IMR-90 (cell line): ENCODE data around the gene PFKP. TPM values are rescaled to one million over a fixed set of nuclear protein-coding genes. Genes with fewer than 3 reads are reported as not detected.

ENCODE experiments used
- ATAC-seq: fragments of 200-7000 bp; cut with Tn5 transposase; 2 replicates; pipeline ENCODE4 v1.9.1; 2020; ENCODE audit warnings: low read depth, mild to moderate bottlenecking, moderate library complexity
- BruUV-seq: library from RNA; stranded (reverse); fragments of 400-500 nt; replicated peaks from 2 replicates; lab custom pipeline; 2021; lab: Mats Ljungman, UMichigan
- CTCF ChIA-PET: fragments of 300-600 bp; formaldehyde crosslinking; extraction: SDS; loops from one replicate; lab custom pipeline; 2021; ENCODE audit warnings: antibody characterized with exemption; lab: Yijun Ruan, JAX
- POLR2A ChIA-PET: fragments of 300-600 bp; sonication (Branson Sonifier 250); formaldehyde crosslinking; loops from one replicate; lab custom pipeline; 2022; ENCODE audit warnings: antibody characterized with exemption; ENCODE audit not compliant: unreplicated experiment; lab: Charles Lee
- DNase-seq: peaks from one replicate; pipeline ENCODE4 v3.0.0; 2013
- H2AFZ ChIP-seq: replicated peaks from 2 replicates; pipeline ENCODE3; 2013; ENCODE audit warnings: low read length, mild to moderate bottlenecking; ENCODE audit not compliant: poor library complexity
- H2AK5ac ChIP-seq: 2 replicates; pipeline ENCODE4 v1.6.1; 2013; ENCODE audit warnings: low read depth, low read length, inconsistent platforms
- H2AK9ac ChIP-seq: replicated peaks from 2 replicates; pipeline ENCODE3; 2013; ENCODE audit warnings: mild to moderate bottlenecking, low read depth, low read length, moderate library complexity; ENCODE audit not compliant: poor library complexity
- H2BK120ac ChIP-seq: 2 replicates; pipeline ENCODE4 v1.6.1; 2013; ENCODE audit warnings: low read depth, low read length, inconsistent platforms
- H2BK15ac ChIP-seq: 3 replicates; pipeline ENCODE4 v1.6.1; 2013; ENCODE audit warnings: low read depth, low read length, inconsistent platforms
- H2BK20ac ChIP-seq: 2 replicates; pipeline ENCODE4 v1.6.1; 2013; ENCODE audit warnings: low read depth, mild to moderate bottlenecking, inconsistent platforms, low read length, moderate library complexity
- H2BK5ac ChIP-seq: 2 replicates; pipeline ENCODE4 v1.6.1; 2013; ENCODE audit warnings: mild to moderate bottlenecking, low read depth, low read length, inconsistent platforms; ENCODE audit not compliant: poor library complexity, severe bottlenecking
- H3K14ac ChIP-seq: replicated peaks from 2 replicates; pipeline ENCODE4 v1.6.1; 2013; ENCODE audit warnings: low read depth, low read length, inconsistent platforms
- H3K18ac ChIP-seq: 2 replicates; pipeline ENCODE4 v1.6.1; 2013; ENCODE audit warnings: low read depth, low read length, control low read depth
- H3K23ac ChIP-seq: 2 replicates; pipeline ENCODE4 v1.6.1; 2013; ENCODE audit warnings: low read depth, low read length, inconsistent platforms
- H3K27ac ChIP-seq: 2 replicates; pipeline ENCODE4 v1.5.1; 2013; ENCODE audit warnings: mild to moderate bottlenecking, control low read depth, low read length; ENCODE audit not compliant: insufficient read depth
- H3K27me3 ChIP-seq: 2 replicates; pipeline ENCODE4 v1.6.1; 2013; ENCODE audit warnings: low read length; ENCODE audit not compliant: control insufficient read depth, insufficient read depth
- H3K36me3 ChIP-seq: 2 replicates; pipeline ENCODE4 v1.6.1; 2013; ENCODE audit warnings: low read length, mixed read lengths; ENCODE audit not compliant: control insufficient read depth, insufficient read depth
- H3K4ac ChIP-seq: 2 replicates; pipeline ENCODE4 v1.6.1; 2013; ENCODE audit warnings: low read depth, low read length, inconsistent platforms
- H3K4me1 ChIP-seq: 2 replicates; pipeline ENCODE4 v1.6.1; 2013; ENCODE audit warnings: low read length, mixed read lengths; ENCODE audit not compliant: control insufficient read depth, insufficient read depth
- H3K4me2 ChIP-seq: 2 replicates; pipeline ENCODE4 v1.6.1; 2013; ENCODE audit warnings: low read depth, mild to moderate bottlenecking, control low read depth, low read length, moderate library complexity
- H3K4me3 ChIP-seq: 2 replicates; pipeline ENCODE4 v1.5.1; 2013; ENCODE audit warnings: low read depth, mild to moderate bottlenecking, control low read depth, low read length, moderate library complexity; ENCODE audit not compliant: insufficient read depth
- H3K56ac ChIP-seq: 2 replicates; pipeline ENCODE4 v1.6.1; 2013; ENCODE audit warnings: low read length, inconsistent platforms; ENCODE audit not compliant: insufficient read depth; ENCODE audit errors: extremely low read depth
- H3K79me1 ChIP-seq, 2 experiments: 2 replicates each; pipeline ENCODE4 v1.6.1; 2013; ENCODE audit warnings: low read length in 2 of 2, inconsistent platforms in 1 of 2, low read depth in 1 of 2
- H3K9ac ChIP-seq: 2 replicates; pipeline ENCODE4 v1.6.1; 2013; ENCODE audit warnings: low read depth, low read length, control low read depth
- H3K9me1 ChIP-seq: 2 replicates; pipeline ENCODE4 v1.6.1; 2013; ENCODE audit warnings: low read length, inconsistent platforms; ENCODE audit not compliant: insufficient read depth
- H3K9me3 ChIP-seq: 2 replicates; pipeline ENCODE4 v1.6.1; 2013; ENCODE audit warnings: low read length; ENCODE audit not compliant: control insufficient read depth, insufficient read depth
- H4K20me1 ChIP-seq: 2 replicates; pipeline ENCODE4 v1.6.1; 2013; ENCODE audit warnings: low read length, inconsistent platforms; ENCODE audit not compliant: insufficient read depth
- H4K5ac ChIP-seq: 2 replicates; pipeline ENCODE4 v1.6.1; 2013; ENCODE audit warnings: mild to moderate bottlenecking, low read depth, low read length, control low read depth
- H4K8ac ChIP-seq, 2 experiments: 2 replicates each; pipeline ENCODE4 v1.6.1; 2013; ENCODE audit warnings: low read depth in 2 of 2, low read length in 2 of 2, control low read depth in 1 of 2, inconsistent platforms in 1 of 2
- H4K91ac ChIP-seq: 2 replicates; pipeline ENCODE4 v1.6.1; 2013; ENCODE audit warnings: low read depth, low read length, inconsistent platforms; ENCODE audit not compliant: insufficient read depth
- BHLHE40 ChIP-seq: fragments of 150-350 bp; IDR thresholded peaks from 2 replicates; pipeline ENCODE4 v1.6.1; 2016; ENCODE audit warnings: mild to moderate bottlenecking, low read depth, low read length
- CEBPB ChIP-seq: IDR thresholded peaks from 2 replicates; pipeline ENCODE4 v1.6.1; 2012; ENCODE audit warnings: low read depth, low read length, improper control_type of control experiment
- CHD1 ChIP-seq: IDR thresholded peaks from 2 replicates; pipeline ENCODE4 v1.6.1; 2012; ENCODE audit warnings: low read depth, low read length, improper control_type of control experiment
- FOS ChIP-seq: fragments of 150-350 bp; IDR thresholded peaks from 2 replicates; pipeline ENCODE4 v1.6.1; 2016; ENCODE audit warnings: low read depth, low read length
- MAFK ChIP-seq: IDR thresholded peaks from 2 replicates; pipeline ENCODE4 v1.6.1; 2012; ENCODE audit warnings: low read depth, low read length, improper control_type of control experiment
- MAZ ChIP-seq: IDR thresholded peaks from 2 replicates; pipeline ENCODE4 v1.6.1; 2012; ENCODE audit warnings: low read depth, mild to moderate bottlenecking, low read length, improper control_type of control experiment, moderate library complexity, borderline replicate concordance
- MXI1 ChIP-seq: IDR thresholded peaks from 2 replicates; pipeline ENCODE4 v1.6.1; 2012; ENCODE audit warnings: low read depth, mild to moderate bottlenecking, low read length, moderate library complexity, borderline replicate concordance
- NFE2L2 ChIP-seq: fragments of 150-350 bp; IDR thresholded peaks from 2 replicates; pipeline ENCODE4 v1.6.1; 2016; ENCODE audit warnings: low read depth, mild to moderate bottlenecking, low read length
- POLR2A ChIP-seq: IDR thresholded peaks from 2 replicates; pipeline ENCODE4 v1.6.1; 2012; ENCODE audit warnings: mild to moderate bottlenecking, low read depth, low read length
- RAD21 ChIP-seq: IDR thresholded peaks from 2 replicates; pipeline ENCODE4 v1.6.1; 2012; ENCODE audit warnings: low read length, improper control_type of control experiment
- RCOR1 ChIP-seq: IDR thresholded peaks from 2 replicates; pipeline ENCODE4 v1.6.1; 2012; ENCODE audit warnings: mild to moderate bottlenecking, low read length, improper control_type of control experiment; ENCODE audit not compliant: insufficient replicate concordance
- SMC3 ChIP-seq: fragments of 150-350 bp; IDR thresholded peaks from 2 replicates; pipeline ENCODE4 v1.6.1; 2016; ENCODE audit warnings: low read depth, mild to moderate bottlenecking, antibody characterized with exemption, low read length, moderate library complexity
- WGBS, 2 experiments: methylation state at CpG; one replicate each; pipeline versions ENCODE4 v1.1.5 to v1.1.7; 2013; ENCODE audit warnings: missing lambda C conversion rate in 2 of 2; ENCODE audit not compliant: insufficient read length in 1 of 2; ENCODE audit errors: extremely low coverage in 2 of 2; 5-methylcytosine and 5-hydroxymethylcytosine counted together
- dilution Hi-C: fragments of 300-500 bp; cut with HindIII; formaldehyde crosslinking; loops from one replicate; pipeline ENCODE4 v1.14.3; 2018; ENCODE audit warnings: low sequenced_read_pairs; ENCODE audit not compliant: unreplicated experiment
- in situ Hi-C: fragments of 300-500 bp; cut with MboI; formaldehyde crosslinking; loops from 3 replicates; pipeline ENCODE4 v1.14.3; 2019; ENCODE audit warnings: low sequenced_read_pairs, inconsistent platforms, mixed read lengths
- intact Hi-C: fragments of 100-400 bp; cut with micrococcal nuclease; formaldehyde crosslinking; loops from 2 replicates; pipeline ENCODE4 v1.10.0; 2022
- polyA plus RNA-seq, 3 experiments: library from polyadenylated mRNA; depleted of rRNA; stranded (reverse); fragments of >200 nt; gene quantifications; 2 replicates each; pipeline ENCODE4 v1.2.3, GENCODE V29; 2012; ENCODE audit warnings: low replicate concordance in 1 of 3
- total RNA-seq: library from RNA; depleted of rRNA; stranded (reverse); fragments of >200 nt; gene quantifications from 2 replicates; pipeline ENCODE4 v1.2.3, GENCODE V29; 2012
- TF ChIP-seq, protein P1 (sequence below): conservative IDR thresholded peaks from 2 replicates; pipeline ENCODE4 v1.5.1; 2012; ENCODE audit warnings: mild to moderate bottlenecking, low read depth, low read length, improper control_type of control experiment
- TF ChIP-seq, protein P2 (sequence below): fragments of 150-350 bp; IDR thresholded peaks from 2 replicates; pipeline ENCODE4 v1.6.1; 2016; ENCODE audit warnings: low read depth, mild to moderate bottlenecking, low read length, moderate library complexity, borderline replicate concordance

PFKP gene
- total and polyA plus RNA-seq, 2 of the 4 experiments (the other 2 are of a cell fraction): 223 to 294 TPM

DNA sequence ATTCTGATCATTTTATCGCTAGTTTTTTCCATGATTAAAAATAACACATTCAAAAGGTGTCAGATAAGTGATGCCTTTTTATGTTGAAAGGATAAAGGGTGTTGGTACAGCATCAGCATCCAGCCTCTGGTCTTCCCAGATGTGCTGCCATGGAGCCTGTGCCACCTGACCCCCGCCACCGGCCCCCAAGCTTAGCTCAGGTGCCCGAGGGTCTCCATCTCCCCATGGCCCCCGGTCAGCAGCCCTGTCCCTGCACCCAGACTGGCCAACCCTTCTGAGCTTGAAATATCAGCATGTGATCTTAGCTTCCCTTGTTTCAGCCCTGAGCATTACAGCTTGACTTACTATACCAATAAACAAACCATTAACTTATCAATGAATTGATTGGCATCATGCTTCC is 24.6 kb downstream of the PFKP start (continued):
- TF ChIP-seq SMC3 (no peak), FOS (no peak), RAD21 (no peak), CEBPB (no peak), BHLHE40 (no peak)

GRCh38 chr10:3093996-3094395 is 26.6 kb downstream of the PFKP start:
- POLR2A ChIA-PET: interaction anchor here (0.6 kb wide), 1 partner anchor 1592 kb away, joined by 3 read pairs; no protein-coding TSS in a partner anchor
- TF ChIP-seq RCOR1: no peak
- TF ChIP-seq MAZ: no peak
- no peak for TF ChIP-seq NFE2L2
- no peak for TF ChIP-seq RAD21
- TF ChIP-seq MXI1: no peak
- TF ChIP-seq, protein P1, sequence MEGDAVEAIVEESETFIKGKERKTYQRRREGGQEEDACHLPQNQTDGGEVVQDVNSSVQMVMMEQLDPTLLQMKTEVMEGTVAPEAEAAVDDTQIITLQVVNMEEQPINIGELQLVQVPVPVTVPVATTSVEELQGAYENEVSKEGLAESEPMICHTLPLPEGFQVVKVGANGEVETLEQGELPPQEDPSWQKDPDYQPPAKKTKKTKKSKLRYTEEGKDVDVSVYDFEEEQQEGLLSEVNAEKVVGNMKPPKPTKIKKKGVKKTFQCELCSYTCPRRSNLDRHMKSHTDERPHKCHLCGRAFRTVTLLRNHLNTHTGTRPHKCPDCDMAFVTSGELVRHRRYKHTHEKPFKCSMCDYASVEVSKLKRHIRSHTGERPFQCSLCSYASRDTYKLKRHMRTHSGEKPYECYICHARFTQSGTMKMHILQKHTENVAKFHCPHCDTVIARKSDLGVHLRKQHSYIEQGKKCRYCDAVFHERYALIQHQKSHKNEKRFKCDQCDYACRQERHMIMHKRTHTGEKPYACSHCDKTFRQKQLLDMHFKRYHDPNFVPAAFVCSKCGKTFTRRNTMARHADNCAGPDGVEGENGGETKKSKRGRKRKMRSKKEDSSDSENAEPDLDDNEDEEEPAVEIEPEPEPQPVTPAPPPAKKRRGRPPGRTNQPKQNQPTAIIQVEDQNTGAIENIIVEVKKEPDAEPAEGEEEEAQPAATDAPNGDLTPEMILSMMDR: no peak
- no peak for TF ChIP-seq CHD1
- TF ChIP-seq, protein P2, sequence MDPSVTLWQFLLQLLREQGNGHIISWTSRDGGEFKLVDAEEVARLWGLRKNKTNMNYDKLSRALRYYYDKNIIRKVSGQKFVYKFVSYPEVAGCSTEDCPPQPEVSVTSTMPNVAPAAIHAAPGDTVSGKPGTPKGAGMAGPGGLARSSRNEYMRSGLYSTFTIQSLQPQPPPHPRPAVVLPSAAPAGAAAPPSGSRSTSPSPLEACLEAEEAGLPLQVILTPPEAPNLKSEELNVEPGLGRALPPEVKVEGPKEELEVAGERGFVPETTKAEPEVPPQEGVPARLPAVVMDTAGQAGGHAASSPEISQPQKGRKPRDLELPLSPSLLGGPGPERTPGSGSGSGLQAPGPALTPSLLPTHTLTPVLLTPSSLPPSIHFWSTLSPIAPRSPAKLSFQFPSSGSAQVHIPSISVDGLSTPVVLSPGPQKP: no peak
- TF ChIP-seq SMC3: no peak
- TF ChIP-seq CEBPB: no peak
- TF ChIP-seq POLR2A: no peak
- no peak for TF ChIP-seq MAFK
- no peak for TF ChIP-seq BHLHE40

More at GRCh38 chr10:3093996-3094395, 26.6 kb downstream of the PFKP start:
- 100% methylated on average over 1 of the region's 5 CpGs; no CpG with 5 or more reads in 1 of the 2 experiments for WGBS, 2 experiments
- Histone ChIP-seq H3K18ac (peak overlapping the region; percentile 89), H3K27me3 (no peaks in the 10 kb centered on the region), H3K4me3 (no peak overlapping the region), H3K4ac (peak overlapping the region; percentile 80), H4K5ac (peak overlapping the region; percentile 80; the same call in 1 of the 2 replicates), H3K9me3 (no peaks in the 10 kb centered on the region), H3K56ac (peak overlapping the region; percentile 85), H3K14ac (peak overlapping the region; percentile 62), H3K27ac (peak overlapping the region; percentile 91), H3K9ac (peak overlapping the region; percentile 60; the same call in 1 of the 2 replicates), H2BK15ac (peak overlapping the region; percentile 77; the same call in 2 of the 3 replicates), H4K20me1 (peaks cover 31% of the 10 kb centered on the region; the same call in 1 of the 2 replicates), H3K23ac (peak overlapping the region; percentile 55), H2AK9ac (peak overlapping the region; percentile 37), H2AFZ (peak overlapping the region; percentile 6), H4K91ac (peak overlapping the region; percentile 96), H3K4me2 (peak overlapping the region; percentile 14; the same call in 1 of the 2 replicates), H3K9me1 (peaks cover 39% of the 10 kb centered on the region), H3K4me1 (peaks cover 48% of the 10 kb centered on the region), H2BK120ac (peak overlapping the region; percentile 88), H3K79me1 (peaks cover 25 to 76% of the 10 kb centered on the region in 2 experiments), H2BK5ac (peak overlapping the region; percentile 98), H2BK20ac (peak overlapping the region; percentile 58), H4K8ac (peak overlapping the region; percentile 30 to 92), H2AK5ac (peak overlapping the region; percentile 97), H3K36me3 (peaks cover 23% of the 10 kb centered on the region)
- CTCF ChIA-PET: no interaction called here
- DNase-seq: no peak
- no peak for ATAC-seq
- in situ Hi-C loops (no loop called here), dilution Hi-C loops (no loop called here), intact Hi-C loops (loop anchor here (2.0 kb wide), 1 partner anchor 25 kb away; no protein-coding TSS in a partner anchor)
- BruUV-seq: no TSS peak
